Measurements from ENCODE around the gene SPTBN4. TPM values are rescaled to one million over a fixed set of nuclear protein-coding genes. Genes with fewer than 3 reads are reported as not detected.

SPTBN4 gene
- total RNA-seq, 5 donors from 2014 or later (not counting 1 experiment from before 2014, with no cell fraction given) = 0.37 to 1.2 (median 0.66) TPM

GRCh38 chr19:40612831-40613689, 146.3 kb downstream of the SPTBN4 start:
- peak overlapping the region; percentile 70 for H3K27ac ChIP-seq (ENCODE audit: low read length)
- CTCF ChIA-PET = interaction anchor here in 1 of 2 donors (0.6 kb wide), 2 partner anchors 12 to 14 kb away, joined by 3 read pairs; no protein-coding TSS in a partner anchor
- no peaks in the 10 kb centered on the region for H3K9me3 Mint-ChIP-seq
- H3K4me3 Mint-ChIP-seq = peak overlapping the region; percentile 85 to 93 (median 91)
- POLR2A ChIA-PET = no interaction called here
- no peaks in the 10 kb centered on the region for H3K36me3 ChIP-seq (ENCODE audit: control insufficient read depth in 2 of 2, extremely low read depth in 1 of 2, insufficient read depth in 1 of 2, low read length in 1 of 2)
- peak in 1 of 4 experiments; percentile 6 for ATAC-seq (replicated peaks in 1 of 4)
- DNase-seq = peak in 33 of 35 experiments; percentile 30 to 79 (median 56)
- peaks cover 49 to 69% (median 68%) of the 10 kb centered on the region in 3 donors for H3K4me1 Mint-ChIP-seq
- peaks cover 13 to 72% of the 10 kb centered on the region in 2 experiments for H3K4me1 ChIP-seq (ENCODE audit: control insufficient read depth in 1 of 2, extremely low read depth in 1 of 2, insufficient read depth in 2 of 2, low read length in 2 of 2)
- H3K36me3 Mint-ChIP-seq = no peaks in the 10 kb centered on the region
- no peaks in the 10 kb centered on the region for H3K9me3 ChIP-seq
- H3K4me3 ChIP-seq (ENCODE audit: control insufficient read depth in 1 of 2, extremely low read depth in 1 of 2, low read length in 1 of 2) = peak overlapping the region; percentile 67 to 83
- no peaks in the 10 kb centered on the region for H3K27me3 Mint-ChIP-seq
- peak overlapping the region; percentile 93 to 95 for H3K27ac Mint-ChIP-seq
- no peaks in the 10 kb centered on the region for H3K27me3 ChIP-seq (replicated peaks in 1 of 2; ENCODE audit: control insufficient read depth in 2 of 2, extremely low read depth in 1 of 2, insufficient read depth in 2 of 2, low read length in 1 of 2)
- WGBS (ENCODE audit: insufficient coverage) = 30% methylated on average over 47 of the region's 50 CpGs

GRCh38 chr19:40613690-40614621, 147.2 kb downstream of the SPTBN4 start:
- DNase-seq = peak; percentile 67 to 89 (median 81)
- Mint-ChIP-seq H3K36me3 (no peaks in the 10 kb centered on the region), H3K4me3 (peak overlapping the region; percentile 85 to 93 (median 91)), H3K9me3 (no peaks in the 10 kb centered on the region), H3K27ac (peak overlapping the region; percentile 93 to 95), H3K27me3 (no peaks in the 10 kb centered on the region), H3K4me1 (peaks cover 45 to 63% (median 62%) of the 10 kb centered on the region in 3 donors)
- peak overlapping the region; percentile 67 to 83 for H3K4me3 ChIP-seq (ENCODE audit: control insufficient read depth in 1 of 2, extremely low read depth in 1 of 2, low read length in 1 of 2)
- H3K27ac ChIP-seq (ENCODE audit: low read length) = peak overlapping the region; percentile 70
- peaks cover 11 to 63% of the 10 kb centered on the region in 2 experiments for H3K4me1 ChIP-seq (ENCODE audit: control insufficient read depth in 1 of 2, extremely low read depth in 1 of 2, insufficient read depth in 2 of 2, low read length in 2 of 2)
- ChIA-PET CTCF (interaction anchor here in 1 of 2 donors (0.6 kb wide), 2 partner anchors 11 to 15 kb away, joined by 3 read pairs; no protein-coding TSS in a partner anchor), POLR2A (no interaction called here)
- ATAC-seq (replicated peaks in 1 of 4) = peak; percentile 66 to 77 (median 72)
- 1% methylated on average over 51 of the region's 67 CpGs for WGBS (ENCODE audit: insufficient coverage)
- peaks cover 0 to under 1% of the 10 kb centered on the region in 2 donors for H3K36me3 ChIP-seq (ENCODE audit: control insufficient read depth in 2 of 2, extremely low read depth in 1 of 2, insufficient read depth in 1 of 2, low read length in 1 of 2)
- no peaks in the 10 kb centered on the region for H3K9me3 ChIP-seq
- H3K27me3 ChIP-seq (replicated peaks in 1 of 2; ENCODE audit: control insufficient read depth in 2 of 2, extremely low read depth in 1 of 2, insufficient read depth in 2 of 2, low read length in 1 of 2) = no peaks in the 10 kb centered on the region

- 18% methylated on average over 15 of the region's 27 CpGs for WGBS (ENCODE audit: insufficient coverage)
- ChIA-PET POLR2A (no interaction called here), CTCF (interaction anchor here in 1 of 2 donors (0.7 to 0.9 kb wide), 2 partner anchors 11 to 20 kb away, joined by 3 to 8 read pairs; no protein-coding TSS in a partner anchor)
- Histone ChIP-seq H3K27ac (ENCODE audit: low read length) (peak overlapping the region; percentile 40), H3K36me3 (ENCODE audit: control insufficient read depth in 2 of 2, extremely low read depth in 1 of 2, insufficient read depth in 1 of 2, low read length in 1 of 2) (peaks cover 4 to 9% of the 10 kb centered on the region in 2 donors), H3K27me3 (replicated peaks in 1 of 2; ENCODE audit: control insufficient read depth in 2 of 2, extremely low read depth in 1 of 2, insufficient read depth in 2 of 2, low read length in 1 of 2) (no peaks in the 10 kb centered on the region), H3K4me1 (ENCODE audit: control insufficient read depth in 1 of 2, extremely low read depth in 1 of 2, insufficient read depth in 2 of 2, low read length in 2 of 2) (peaks cover 7 to 54% of the 10 kb centered on the region in 2 experiments), H3K9me3 (no peaks in the 10 kb centered on the region), H3K4me3 (ENCODE audit: control insufficient read depth in 1 of 2, extremely low read depth in 1 of 2, low read length in 1 of 2) (peak overlapping the region; percentile 67 to 83)
- H3K36me3 Mint-ChIP-seq = peaks cover 8% of the 10 kb centered on the region
- H3K27me3 Mint-ChIP-seq = no peaks in the 10 kb centered on the region
- H3K27ac Mint-ChIP-seq = peak overlapping the region; percentile 88 to 95
- ATAC-seq (replicated peaks in 1 of 4) (no peak), DNase-seq (peak in 34 of 35 experiments; percentile 40 to 84 (median 64))
- H3K9me3 Mint-ChIP-seq = no peaks in the 10 kb centered on the region
- H3K4me1 Mint-ChIP-seq = peaks cover 40 to 60% (median 56%) of the 10 kb centered on the region in 3 donors
- H3K4me3 Mint-ChIP-seq = peak overlapping the region; percentile 85 to 93 (median 91)
Observed at GRCh38 chr19:40614622-40615411, 148.0 kb downstream of the SPTBN4 start.

GRCh38 chr19:40616178-40616577, 149.4 kb downstream of the SPTBN4 start:
- Histone ChIP-seq H3K36me3 (ENCODE audit: control insufficient read depth in 2 of 2, extremely low read depth in 1 of 2, insufficient read depth in 1 of 2, low read length in 1 of 2) (peaks cover 5 to 12% of the 10 kb centered on the region in 2 donors), H3K9me3 (no peaks in the 10 kb centered on the region), H3K27ac (ENCODE audit: low read length) (no peak overlapping the region), H3K4me1 (ENCODE audit: control insufficient read depth in 1 of 2, extremely low read depth in 1 of 2, insufficient read depth in 2 of 2, low read length in 2 of 2) (peaks cover 4 to 40% of the 10 kb centered on the region in 2 experiments), H3K4me3 (ENCODE audit: control insufficient read depth in 1 of 2, extremely low read depth in 1 of 2, low read length in 1 of 2) (no peak overlapping the region), H3K27me3 (replicated peaks in 1 of 2; ENCODE audit: control insufficient read depth in 2 of 2, extremely low read depth in 1 of 2, insufficient read depth in 2 of 2, low read length in 1 of 2) (no peaks in the 10 kb centered on the region)
- Mint-ChIP-seq H3K27ac (peak overlapping the region in 1 of 2 donors; percentile 3), H3K27me3 (no peaks in the 10 kb centered on the region), H3K4me1 (peaks cover 27 to 48% (median 42%) of the 10 kb centered on the region in 3 donors), H3K36me3 (peaks cover 12% of the 10 kb centered on the region), H3K4me3 (no peak overlapping the region), H3K9me3 (no peaks in the 10 kb centered on the region)
- DNase-seq = no peak
- no peak for ATAC-seq (replicated peaks in 1 of 4)
- POLR2A ChIA-PET = no interaction called here
- CTCF ChIA-PET = interaction anchor here (0.6 to 1.1 kb wide), 4 partner anchors 12 to 318 kb away, joined by 3 to 5 read pairs (median 4); no protein-coding TSS in a partner anchor
- WGBS (ENCODE audit: insufficient coverage) = no CpG with 5 or more reads among the region's 5 CpGs

GRCh38 chr19:40616941-40617340, 150.1 kb downstream of the SPTBN4 start:
- H3K9me3 ChIP-seq = no peaks in the 10 kb centered on the region
- WGBS (ENCODE audit: insufficient coverage) = 98% methylated on average over 10 of the region's 17 CpGs
- ATAC-seq (replicated peaks in 1 of 4) (no peak), DNase-seq (no peak)
- no peaks in the 10 kb centered on the region for H3K27me3 ChIP-seq (replicated peaks in 1 of 2; ENCODE audit: control insufficient read depth in 2 of 2, extremely low read depth in 1 of 2, insufficient read depth in 2 of 2, low read length in 1 of 2)
- no peak overlapping the region for H3K4me3 ChIP-seq (ENCODE audit: control insufficient read depth in 1 of 2, extremely low read depth in 1 of 2, low read length in 1 of 2)
- Mint-ChIP-seq H3K9me3 (no peaks in the 10 kb centered on the region), H3K4me1 (peaks cover 23 to 45% (median 35%) of the 10 kb centered on the region in 3 donors), H3K36me3 (peaks cover 17% of the 10 kb centered on the region), H3K27ac (no peak overlapping the region), H3K27me3 (no peaks in the 10 kb centered on the region), H3K4me3 (no peak overlapping the region)
- ChIA-PET POLR2A (no interaction called here), CTCF (interaction anchor here (0.6 to 1.1 kb wide), 3 partner anchors 13 to 93 kb away, joined by 3 read pairs; no protein-coding TSS in a partner anchor)
- H3K36me3 ChIP-seq (ENCODE audit: control insufficient read depth in 2 of 2, extremely low read depth in 1 of 2, insufficient read depth in 1 of 2, low read length in 1 of 2) = peaks cover 5 to 20% of the 10 kb centered on the region in 2 donors
- no peak overlapping the region for H3K27ac ChIP-seq (ENCODE audit: low read length)
- H3K4me1 ChIP-seq (ENCODE audit: control insufficient read depth in 1 of 2, extremely low read depth in 1 of 2, insufficient read depth in 2 of 2, low read length in 2 of 2) = peaks cover 4 to 33% of the 10 kb centered on the region in 2 experiments

Measured in T-cell (primary cell).